ACC112 (cell line): ENCODE data around the gene HYDIN.
"Not testable (repeated sequence)": the region's sequence is repeated elsewhere in the genome, so short reads cannot be mapped to it uniquely, and the experiment has no call there.

Experiments used
- H2AFZ ChIP-seq: fragments of 200-600 bp; sonication (generic); one replicate; pipeline ENCODE4 v1.6.0; 2017; ENCODE audit warnings: antibody characterized with exemption, low read length; ENCODE audit not compliant: unreplicated experiment
- H3K27ac ChIP-seq: fragments of 200-600 bp; sonication (generic); 2 replicates; pipeline ENCODE4 v1.5.1; 2014; ENCODE audit warnings: low read depth, mild to moderate bottlenecking, antibody characterized with exemption, low read length, moderate library complexity
- H3K27me3 ChIP-seq: fragments of 200-600 bp; sonication (generic); 2 replicates; pipeline ENCODE4 v1.6.1; 2014; ENCODE audit warnings: mild to moderate bottlenecking, antibody characterized with exemption, low read length, moderate library complexity, mixed read lengths; ENCODE audit not compliant: insufficient read depth
- H3K36me3 ChIP-seq: fragments of 200-600 bp; sonication (generic); 2 replicates; pipeline ENCODE4 v1.6.1; 2016; ENCODE audit warnings: mild to moderate bottlenecking, antibody characterized with exemption, low read length, moderate library complexity, mixed read lengths; ENCODE audit not compliant: insufficient read depth
- H3K4me1 ChIP-seq: fragments of 200-600 bp; sonication (generic); one replicate; pipeline ENCODE4 v1.6.1; 2016; ENCODE audit warnings: low read length, mixed read lengths; ENCODE audit not compliant: insufficient read depth, unreplicated experiment, control insufficient read depth
- H3K4me3 ChIP-seq: fragments of 200-600 bp; sonication (generic); 2 replicates; pipeline ENCODE4 v1.5.1; 2014; ENCODE audit warnings: mild to moderate bottlenecking, low read depth, low read length
- H3K79me2 ChIP-seq: fragments of 200-600 bp; sonication (generic); one replicate; pipeline ENCODE4 v1.6.0; 2016; ENCODE audit warnings: low read length; ENCODE audit not compliant: control insufficient read depth, unreplicated experiment, insufficient read depth

The HYDIN gene

DNA sequence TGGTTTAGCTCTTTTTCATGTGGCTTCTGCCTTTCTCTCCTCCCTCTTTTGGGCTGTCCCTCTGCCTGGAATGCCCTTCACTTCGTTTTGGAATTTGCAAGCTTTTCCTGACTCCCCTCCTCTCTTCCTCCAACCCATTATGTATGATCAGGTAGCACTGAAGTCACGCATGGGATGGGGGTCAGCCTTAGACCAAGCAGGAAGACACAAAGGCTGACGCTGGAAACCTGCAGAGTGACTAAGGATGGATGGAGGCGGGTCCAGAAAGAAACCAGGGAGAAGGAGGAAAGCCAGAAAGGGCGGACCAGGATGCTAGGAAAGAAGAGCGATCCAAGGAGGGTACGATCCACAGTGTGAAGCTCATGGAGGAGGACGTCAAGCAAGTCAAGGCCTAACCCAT is 296.8 kb downstream of the HYDIN start:
- H3K79me2 ChIP-seq, H3K4me1 ChIP-seq, H2AFZ ChIP-seq, H3K27me3 ChIP-seq, H3K4me3 ChIP-seq, H3K27ac ChIP-seq, H3K36me3 ChIP-seq: not testable (repeated sequence)

- not testable (repeated sequence) for H3K36me3 ChIP-seq, H3K4me3 ChIP-seq, H3K4me1 ChIP-seq, H3K27me3 ChIP-seq, H2AFZ ChIP-seq, H3K79me2 ChIP-seq, H3K27ac ChIP-seq
Observed at GRCh38 chr16:70930757-70931156, 299.8 kb downstream of the HYDIN start.

- not testable (repeated sequence) for H3K27me3 ChIP-seq, H3K36me3 ChIP-seq, H3K4me3 ChIP-seq, H3K27ac ChIP-seq, H3K79me2 ChIP-seq, H3K4me1 ChIP-seq, H2AFZ ChIP-seq
Observed at GRCh38 chr16:70922164-70922563, 308.4 kb downstream of the HYDIN start.

DNA sequence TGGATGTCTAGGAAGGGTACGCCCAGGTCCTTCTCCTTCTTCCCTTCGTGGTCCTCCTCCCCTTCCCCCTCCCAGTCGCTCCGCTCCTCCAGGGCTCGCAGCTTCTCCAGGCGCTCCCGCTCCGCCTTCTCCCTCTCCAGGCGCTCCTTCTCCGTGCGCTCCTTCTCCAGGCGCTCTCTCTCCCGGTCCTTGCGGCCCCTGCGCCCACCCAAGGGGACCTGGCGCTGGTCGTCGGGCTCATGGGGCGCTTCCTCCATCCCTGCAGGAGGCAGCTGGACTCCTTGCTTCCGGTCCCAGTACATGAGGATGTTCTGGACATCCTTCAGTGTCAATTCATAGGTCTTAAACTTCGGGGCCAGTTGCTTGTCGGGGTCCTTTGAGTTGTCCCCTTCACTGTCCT is 309.9 kb downstream of the HYDIN start:
- not testable (repeated sequence) for H3K36me3 ChIP-seq, H3K4me1 ChIP-seq, H3K27me3 ChIP-seq, H3K4me3 ChIP-seq, H3K79me2 ChIP-seq, H3K27ac ChIP-seq, H2AFZ ChIP-seq

DNA sequence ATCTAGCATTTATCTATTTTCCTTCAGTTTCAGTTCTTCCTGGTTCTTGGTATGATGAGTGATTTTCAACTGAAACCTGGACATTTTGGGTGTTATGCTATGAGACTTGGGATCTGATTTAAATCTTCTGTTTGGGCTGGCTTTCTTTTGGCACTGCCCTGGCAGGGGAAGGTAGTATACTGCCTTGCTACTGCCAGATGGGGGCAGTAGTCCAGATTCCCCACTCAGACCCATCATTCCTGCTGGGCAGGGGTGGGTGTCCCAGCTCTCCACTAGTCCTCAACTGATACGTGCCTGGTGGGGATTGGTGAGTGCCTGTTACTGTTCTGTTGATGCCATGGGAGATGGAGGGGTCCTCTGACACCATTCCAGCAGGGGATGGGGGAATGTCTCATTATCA is 342.3 kb downstream of the HYDIN start:
- H3K36me3 ChIP-seq, H3K27me3 ChIP-seq, H3K4me3 ChIP-seq, H3K79me2 ChIP-seq, H2AFZ ChIP-seq, H3K27ac ChIP-seq, H3K4me1 ChIP-seq: not testable (repeated sequence)

- H3K79me2 ChIP-seq, H2AFZ ChIP-seq, H3K4me3 ChIP-seq, H3K27ac ChIP-seq, H3K4me1 ChIP-seq, H3K27me3 ChIP-seq, H3K36me3 ChIP-seq: not testable (repeated sequence)
Observed at GRCh38 chr16:70884652-70885051, 345.9 kb downstream of the HYDIN start.

DNA sequence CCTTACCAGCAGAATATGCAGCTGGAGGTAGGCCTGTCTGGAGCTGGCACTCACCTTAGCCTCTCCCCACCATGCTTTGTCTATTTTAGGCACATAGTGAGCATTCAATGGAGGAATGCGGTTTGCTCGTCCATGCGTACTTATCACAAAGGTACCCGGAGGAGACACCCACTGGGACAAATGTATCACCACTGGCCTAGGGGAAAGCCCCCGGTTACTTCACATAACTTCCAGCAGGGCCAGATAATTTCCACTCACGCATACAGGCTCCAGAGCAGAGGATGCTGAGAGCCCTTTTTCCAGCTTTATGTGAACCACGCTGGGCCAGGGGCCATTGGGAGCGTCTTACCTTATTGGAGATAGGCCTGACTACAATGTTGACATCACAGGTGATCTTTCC is 348.2 kb downstream of the HYDIN start:
- not testable (repeated sequence) for H3K4me3 ChIP-seq, H3K4me1 ChIP-seq, H3K27me3 ChIP-seq, H3K36me3 ChIP-seq, H3K27ac ChIP-seq, H3K79me2 ChIP-seq, H2AFZ ChIP-seq

DNA sequence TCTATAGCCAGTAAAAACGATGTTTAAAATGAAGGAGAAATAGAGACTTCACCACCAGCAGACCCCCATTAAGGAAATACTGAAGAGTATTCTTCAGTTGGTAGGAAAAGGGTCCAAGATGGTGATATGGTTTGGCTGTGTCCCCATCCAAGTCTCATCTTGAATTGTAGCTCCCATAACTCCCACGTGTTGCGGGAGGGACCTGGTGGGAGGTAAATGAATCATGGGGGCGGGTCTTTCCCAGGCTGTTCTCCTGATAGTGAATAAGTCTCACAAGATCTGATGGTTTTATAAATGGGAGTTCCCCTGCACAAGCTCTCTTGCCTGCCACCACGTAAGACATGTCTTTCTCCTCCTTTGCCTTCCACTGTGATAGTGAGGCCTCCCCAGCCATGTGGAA is 352.6 kb downstream of the HYDIN start:
- H2AFZ ChIP-seq, H3K4me1 ChIP-seq, H3K79me2 ChIP-seq, H3K36me3 ChIP-seq, H3K27me3 ChIP-seq, H3K4me3 ChIP-seq, H3K27ac ChIP-seq: not testable (repeated sequence)

GRCh38 chr16:70876442-70876841 is 354.1 kb downstream of the HYDIN start:
- not testable (repeated sequence) for H3K27ac ChIP-seq, H3K4me1 ChIP-seq, H2AFZ ChIP-seq, H3K4me3 ChIP-seq, H3K36me3 ChIP-seq, H3K27me3 ChIP-seq, H3K79me2 ChIP-seq

GRCh38 chr16:70864698-70865097 is 365.8 kb downstream of the HYDIN start:
- H3K27ac ChIP-seq, H3K36me3 ChIP-seq, H3K4me3 ChIP-seq, H3K27me3 ChIP-seq, H3K79me2 ChIP-seq, H2AFZ ChIP-seq, H3K4me1 ChIP-seq: not testable (repeated sequence)

- H3K36me3 ChIP-seq, H2AFZ ChIP-seq, H3K4me3 ChIP-seq, H3K4me1 ChIP-seq, H3K79me2 ChIP-seq, H3K27ac ChIP-seq, H3K27me3 ChIP-seq: not testable (repeated sequence)
Observed at GRCh38 chr16:70861996-70862395, 368.5 kb downstream of the HYDIN start.

- H3K4me1 ChIP-seq, H3K27ac ChIP-seq, H3K36me3 ChIP-seq, H3K79me2 ChIP-seq, H3K4me3 ChIP-seq, H3K27me3 ChIP-seq, H2AFZ ChIP-seq: not testable (repeated sequence)
Observed at GRCh38 chr16:70851299-70851698, 379.2 kb downstream of the HYDIN start.
